Measurements from ENCODE around the gene FAM107A.

Gene FAM107A

DNA sequence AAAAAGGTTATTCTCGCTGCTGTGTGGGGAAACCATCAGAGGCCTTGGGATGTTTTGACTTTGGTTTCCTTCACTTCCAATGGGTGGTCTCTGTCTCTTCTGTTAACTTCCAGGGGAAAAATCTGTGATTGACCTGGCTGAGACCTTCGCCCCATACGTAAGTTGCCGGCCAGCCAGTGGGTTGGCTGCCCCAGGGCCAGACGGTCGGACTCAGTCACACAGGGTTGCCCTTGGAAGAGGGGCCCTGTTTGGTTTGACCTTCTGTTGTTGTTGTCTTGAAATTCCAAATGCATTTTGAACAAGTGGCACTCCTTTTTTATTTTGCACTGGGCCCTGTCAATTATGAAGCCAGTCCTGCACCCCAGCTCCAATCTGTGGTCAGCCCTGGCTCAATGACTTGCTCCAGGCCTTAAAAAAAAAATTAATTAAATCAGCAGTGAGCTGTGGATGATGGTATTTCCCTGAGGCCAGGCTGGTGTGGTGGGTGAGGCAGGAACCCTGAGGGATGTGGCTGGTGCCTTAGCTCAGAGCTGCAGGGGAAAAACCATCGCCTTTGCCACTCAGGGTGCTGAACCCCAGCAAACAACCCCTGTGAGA, 4.5 kb downstream of the FAM107A start:
- in situ Hi-C loops (cut with HindIII; ENCODE audit: low pct_ligation_motif_present, low pct_unique_long_range_greater_than_20kb, low sequenced_read_pairs), result no loop called here
- DNase-seq, result no peak

DNA sequence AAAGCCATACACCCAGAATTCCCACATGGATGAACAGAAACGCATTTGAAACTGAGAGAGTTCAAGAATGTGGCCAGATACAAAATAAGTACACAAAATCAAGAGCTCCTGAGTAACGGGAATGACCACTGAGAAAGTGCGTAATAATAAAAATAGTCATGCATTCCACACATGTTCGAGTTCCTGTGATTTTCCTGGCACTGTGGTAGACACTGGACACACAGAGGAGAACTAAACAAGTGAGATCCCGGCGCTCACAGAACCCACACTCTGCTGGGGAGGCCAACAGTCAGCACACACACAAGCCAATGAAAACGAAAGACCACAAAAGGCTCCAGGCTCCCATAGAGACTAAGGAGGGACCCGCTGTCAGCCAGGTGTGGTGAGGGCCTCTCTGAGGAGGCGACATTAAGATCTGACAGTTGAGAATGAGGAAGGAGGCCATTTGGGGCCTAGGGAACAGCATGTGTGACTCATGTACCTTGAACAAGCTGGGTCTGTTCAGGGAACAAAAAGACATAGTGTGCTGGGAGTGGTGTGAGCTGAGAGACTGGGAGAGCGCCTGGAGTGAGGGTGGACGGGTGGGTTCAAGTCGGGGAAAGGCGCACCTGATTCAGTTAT, 5.1 kb downstream of the FAM107A start:
- no peak for DNase-seq
- in situ Hi-C loops (cut with HindIII; ENCODE audit: low pct_ligation_motif_present, low pct_unique_long_range_greater_than_20kb, low sequenced_read_pairs), result no loop called here

DNA sequence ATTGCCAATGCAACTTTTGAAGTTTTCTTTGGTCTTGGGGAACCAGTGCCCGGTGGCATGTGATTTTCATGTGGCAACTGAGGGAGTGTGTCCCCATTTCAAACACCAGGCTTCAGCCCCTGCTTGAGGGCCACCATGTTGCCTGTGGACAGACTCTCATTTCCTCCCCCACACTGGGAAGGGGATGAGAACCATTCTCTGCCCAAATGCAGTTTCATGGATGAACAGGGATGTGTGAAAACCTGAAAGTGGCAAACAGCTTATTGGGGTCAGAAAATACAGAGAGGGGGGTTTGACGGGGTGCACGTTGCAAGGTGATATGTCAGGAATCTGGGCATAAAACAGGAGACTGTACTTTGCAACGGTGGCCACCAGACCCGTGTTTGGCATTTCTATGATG, 6.3 kb downstream of the FAM107A start:
- in situ Hi-C loops (cut with HindIII; ENCODE audit: low pct_ligation_motif_present, low pct_unique_long_range_greater_than_20kb, low sequenced_read_pairs), result no loop called here

DNA sequence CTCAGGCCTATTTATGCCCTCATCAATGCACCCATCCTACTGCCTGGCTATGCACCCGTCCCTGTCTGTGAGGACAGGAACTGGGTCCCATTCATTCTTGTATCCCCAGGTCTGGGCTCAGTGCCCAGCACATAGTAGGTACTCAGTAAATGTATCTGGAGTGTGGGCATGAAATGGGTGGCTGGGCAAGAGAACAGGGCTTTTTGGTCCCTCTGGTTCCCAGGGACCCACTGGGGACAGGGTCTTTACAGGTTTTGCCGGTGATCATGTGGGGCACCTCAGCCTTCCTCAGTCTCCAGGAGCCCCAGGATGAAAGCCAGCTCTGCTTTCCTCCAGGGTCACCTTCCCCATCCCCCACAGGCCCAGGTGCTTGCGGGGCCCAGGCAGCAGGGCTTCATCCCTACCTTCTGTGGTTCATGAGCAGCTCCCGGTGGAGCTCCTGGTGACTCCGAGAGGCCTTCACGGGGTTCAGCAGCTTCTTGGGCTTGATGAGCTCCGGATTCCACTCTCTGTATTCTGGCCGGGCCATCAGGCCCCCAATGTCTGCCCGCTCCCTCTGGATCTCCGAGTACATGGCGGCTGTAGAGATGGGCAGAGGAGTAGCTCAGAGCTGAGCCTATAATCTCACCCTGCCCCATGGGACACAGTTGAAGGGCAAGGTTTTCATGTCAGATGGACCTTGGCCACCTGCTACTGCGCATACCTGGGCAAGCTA, 7.7 kb downstream of the FAM107A start:
- no peak for DNase-seq
- in situ Hi-C loops (cut with HindIII; ENCODE audit: low pct_ligation_motif_present, low pct_unique_long_range_greater_than_20kb, low sequenced_read_pairs), result no loop called here

More for the DNA sequence above, 6.3 kb downstream of the FAM107A start:
- no peak for DNase-seq

DNA sequence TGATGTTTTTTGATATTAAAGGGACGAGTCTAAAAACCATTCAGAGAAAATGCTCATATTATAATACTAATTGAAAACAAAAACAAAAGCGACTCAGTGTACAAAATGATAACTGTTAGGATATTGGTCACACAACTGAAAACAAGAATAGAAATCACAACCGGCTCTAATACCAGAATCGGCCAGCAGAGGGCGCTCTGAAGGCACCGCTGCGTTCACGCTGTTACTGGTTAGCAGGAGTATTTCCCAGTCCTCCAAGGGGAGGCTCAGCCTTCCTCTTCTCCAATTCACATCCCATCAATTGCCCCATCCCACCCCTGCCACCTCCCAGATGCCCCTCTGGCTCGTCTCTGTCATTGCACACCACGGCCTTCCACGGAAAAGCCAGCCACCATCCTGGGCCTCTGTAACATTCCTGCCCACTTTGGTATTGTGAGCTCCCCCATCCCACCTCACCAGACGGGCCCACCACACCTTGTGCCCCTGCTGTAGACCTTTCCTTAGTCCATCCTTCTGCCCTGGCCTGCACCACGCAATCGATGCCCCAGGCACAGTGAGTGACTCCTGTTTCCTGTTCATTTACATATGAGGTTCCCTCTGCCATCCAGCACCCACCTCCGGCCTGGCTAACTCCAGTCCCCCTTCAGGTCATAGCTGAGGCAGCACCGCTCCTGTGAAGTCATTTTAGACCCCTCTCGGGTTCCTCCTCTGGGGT, 8.5 kb downstream of the FAM107A start:
- in situ Hi-C loops (cut with HindIII; ENCODE audit: low pct_ligation_motif_present, low pct_unique_long_range_greater_than_20kb, low sequenced_read_pairs), result no loop called here
- DNase-seq, result peak; percentile 60

DNA sequence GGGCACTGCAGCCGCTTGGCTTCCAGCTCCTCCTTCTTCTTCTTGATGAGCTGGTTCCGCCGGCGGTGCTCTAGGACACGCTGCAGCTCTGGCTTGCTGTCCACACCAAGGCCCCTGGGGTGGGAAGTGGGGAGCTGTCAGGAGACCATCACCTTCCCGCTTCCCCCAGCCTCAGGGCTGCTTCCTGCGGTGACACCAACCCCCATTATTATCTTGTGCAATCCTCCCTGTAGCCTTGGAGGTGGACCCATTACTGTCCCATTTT, 10.0 kb downstream of the FAM107A start:
- in situ Hi-C loops (cut with HindIII; ENCODE audit: low pct_ligation_motif_present, low pct_unique_long_range_greater_than_20kb, low sequenced_read_pairs), result no loop called here
- no peak for DNase-seq

DNA sequence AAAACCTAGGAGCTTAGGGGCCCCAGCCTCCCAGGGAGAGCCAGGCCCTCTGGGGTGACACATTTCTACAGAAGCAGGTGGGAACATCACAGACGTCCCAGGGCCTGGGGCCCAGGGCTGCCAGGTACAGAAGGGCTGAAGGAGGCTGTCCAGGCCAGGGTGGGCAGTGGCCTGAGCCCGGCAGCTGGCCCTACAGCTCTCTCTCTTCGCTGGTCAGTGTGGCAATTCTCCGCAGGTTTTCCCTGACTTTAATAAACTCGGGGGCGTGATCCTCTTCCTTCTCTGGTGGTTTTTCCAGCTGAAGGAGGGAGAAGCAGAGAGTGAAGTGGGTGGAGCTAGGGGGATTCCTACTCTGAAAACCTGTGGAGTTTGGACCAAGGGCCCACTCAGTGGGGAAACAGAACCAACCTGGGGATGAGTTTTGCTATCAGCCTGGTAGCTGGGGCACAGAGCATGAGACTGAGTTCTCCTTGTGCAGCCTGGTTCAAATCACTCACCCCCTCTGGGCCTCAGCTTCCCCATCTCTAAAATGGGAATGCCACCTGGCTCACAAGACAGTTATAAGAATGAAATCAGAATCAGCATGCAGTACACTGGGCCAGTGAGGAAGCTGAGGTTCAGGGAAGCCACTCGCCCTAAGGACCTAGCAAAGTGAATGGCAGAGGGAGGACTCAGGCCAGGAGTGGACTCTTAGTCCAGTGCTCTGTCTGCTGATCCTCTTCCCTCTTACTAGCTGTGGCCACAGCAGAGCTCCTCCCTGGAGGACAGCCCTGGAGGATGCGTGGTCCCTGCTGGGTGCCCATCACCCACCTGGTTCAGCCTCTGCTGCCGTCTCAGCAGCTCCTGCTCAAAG, 10.6 kb downstream of the FAM107A start:
- DNase-seq, result no peak
- in situ Hi-C loops (cut with HindIII; ENCODE audit: low pct_ligation_motif_present, low pct_unique_long_range_greater_than_20kb, low sequenced_read_pairs), result no loop called here

DNA sequence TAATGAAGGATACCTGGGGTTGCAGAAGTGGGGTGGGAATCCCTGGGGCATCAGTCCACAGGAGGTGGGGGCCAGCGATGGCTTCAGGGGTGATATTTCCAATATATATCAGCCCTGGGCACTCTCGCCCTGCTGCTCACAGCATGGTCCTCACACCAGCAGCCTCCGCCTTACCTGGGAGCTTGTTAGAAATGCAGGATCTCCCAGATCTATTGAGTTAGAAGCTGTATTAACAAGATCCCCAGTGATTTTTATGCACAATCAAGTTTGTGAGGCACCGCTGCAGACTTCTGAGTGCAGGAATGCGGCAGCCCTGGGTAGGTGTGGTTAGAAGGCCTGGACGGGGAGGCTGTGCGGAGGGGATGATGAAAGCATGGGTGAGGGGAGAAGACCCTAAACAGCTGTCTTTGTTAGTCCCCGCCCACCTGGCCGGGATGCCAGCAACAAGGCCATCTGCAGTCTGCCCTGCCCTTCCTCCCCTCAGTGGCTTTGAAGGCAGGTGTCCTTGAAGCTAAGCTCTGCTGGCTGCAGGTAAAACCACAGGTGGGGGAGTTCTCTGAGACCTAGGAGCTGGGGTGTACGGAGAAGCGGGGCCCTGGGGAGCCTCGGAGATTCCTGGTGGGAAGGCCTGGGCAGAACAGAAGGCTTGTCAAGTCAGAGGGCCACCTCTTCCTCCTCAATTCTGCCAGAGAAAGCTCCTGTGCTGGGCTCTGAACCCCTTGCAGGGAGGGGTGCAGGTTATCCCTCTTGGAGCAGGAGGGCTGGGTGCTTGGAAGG, 11.4 kb downstream of the FAM107A start:
- in situ Hi-C loops (cut with HindIII; ENCODE audit: low pct_ligation_motif_present, low pct_unique_long_range_greater_than_20kb, low sequenced_read_pairs), result no loop called here
- no peak for DNase-seq

DNA sequence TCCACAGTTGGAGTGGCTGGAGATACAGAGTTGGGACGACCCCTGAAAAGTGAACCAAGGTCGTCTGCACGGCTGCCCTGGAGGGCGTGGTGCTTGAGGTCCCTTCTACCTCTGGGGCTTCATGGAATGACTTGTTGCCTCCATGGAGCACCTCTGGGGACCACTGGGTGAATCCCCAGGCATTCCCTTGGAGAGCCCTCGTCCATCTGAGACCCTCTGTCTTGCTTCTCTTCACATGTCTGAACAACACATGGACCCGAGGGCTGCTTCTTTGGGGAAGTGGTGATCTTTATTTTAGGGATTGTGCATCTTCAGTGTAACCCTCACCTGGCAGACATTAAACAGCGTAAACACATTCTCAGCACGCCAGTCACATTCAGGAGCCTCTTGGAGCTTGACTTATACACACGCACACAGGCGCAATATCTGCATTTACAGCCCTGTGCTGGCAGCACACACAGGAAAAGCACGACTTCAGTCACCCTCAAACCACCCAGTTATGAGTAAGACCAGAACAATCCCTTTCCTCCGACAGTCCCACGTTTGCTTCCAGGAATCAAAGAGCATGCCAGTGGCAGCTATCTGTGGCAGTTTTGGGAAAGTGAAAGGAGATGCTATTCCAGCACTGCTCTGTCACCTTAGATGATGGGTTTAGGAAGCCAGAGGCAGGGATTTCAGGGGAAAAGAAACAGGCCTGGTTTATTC, 12.6 kb downstream of the FAM107A start:
- in situ Hi-C loops (cut with HindIII; ENCODE audit: low pct_ligation_motif_present, low pct_unique_long_range_greater_than_20kb, low sequenced_read_pairs), result no loop called here

DNA sequence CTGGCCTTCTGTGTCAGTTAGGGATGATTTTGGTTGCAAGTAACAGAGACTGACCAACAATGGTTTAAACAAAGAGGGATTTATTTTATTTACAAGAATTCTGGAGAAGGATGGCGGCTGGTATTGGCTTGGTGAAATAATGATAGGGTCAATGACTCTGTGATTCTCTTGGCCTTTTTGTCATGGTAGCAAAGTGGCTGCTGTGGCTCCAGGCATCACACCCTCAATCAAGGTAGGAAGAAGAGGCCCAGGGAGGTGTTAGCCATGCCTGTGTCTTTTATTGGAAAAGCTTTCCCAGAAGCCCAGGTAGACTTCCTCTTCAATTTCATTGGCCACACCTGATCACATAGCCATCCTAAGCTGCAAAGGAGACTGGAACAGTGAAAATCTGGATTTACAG, 13.1 kb downstream of the FAM107A start:
- in situ Hi-C loops (cut with HindIII; ENCODE audit: low pct_ligation_motif_present, low pct_unique_long_range_greater_than_20kb, low sequenced_read_pairs), result no loop called here
- no peak for DNase-seq

More for the DNA sequence above, 12.6 kb downstream of the FAM107A start:
- DNase-seq, result peak; percentile 65

DNA sequence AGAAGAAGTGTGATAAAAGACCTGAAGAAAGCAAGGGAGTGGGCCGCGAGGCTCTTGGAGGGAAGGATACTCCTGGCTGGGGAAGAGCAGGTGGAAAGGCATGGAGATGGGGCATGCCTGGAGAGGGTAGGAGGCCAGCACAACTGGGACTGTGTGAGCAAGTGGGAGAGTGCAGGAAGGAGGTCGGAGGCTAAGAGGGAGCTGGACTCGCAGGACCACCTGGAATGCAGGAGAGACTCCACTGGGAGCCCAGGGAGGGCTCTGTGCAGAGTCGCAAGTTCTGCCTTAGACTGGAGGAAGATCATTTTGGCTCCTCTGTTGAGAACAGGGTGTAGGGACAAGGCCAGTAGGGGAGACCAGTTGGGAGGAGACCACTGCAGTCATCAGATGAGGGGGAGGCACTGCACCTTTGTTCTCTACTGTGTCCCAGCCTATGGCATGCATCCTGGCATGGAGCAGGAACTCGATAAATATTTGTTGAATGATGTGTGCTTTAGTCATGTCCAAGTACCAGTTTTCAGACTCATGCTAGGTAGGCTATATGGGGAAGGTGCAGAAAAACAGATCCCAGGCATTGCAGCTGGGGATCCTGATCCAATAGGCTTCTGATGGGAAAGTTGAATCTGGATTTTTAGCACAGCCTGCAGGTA, 13.7 kb downstream of the FAM107A start:
- DNase-seq, result peak; percentile 38
- in situ Hi-C loops (cut with HindIII; ENCODE audit: low pct_ligation_motif_present, low pct_unique_long_range_greater_than_20kb, low sequenced_read_pairs), result no loop called here

DNA sequence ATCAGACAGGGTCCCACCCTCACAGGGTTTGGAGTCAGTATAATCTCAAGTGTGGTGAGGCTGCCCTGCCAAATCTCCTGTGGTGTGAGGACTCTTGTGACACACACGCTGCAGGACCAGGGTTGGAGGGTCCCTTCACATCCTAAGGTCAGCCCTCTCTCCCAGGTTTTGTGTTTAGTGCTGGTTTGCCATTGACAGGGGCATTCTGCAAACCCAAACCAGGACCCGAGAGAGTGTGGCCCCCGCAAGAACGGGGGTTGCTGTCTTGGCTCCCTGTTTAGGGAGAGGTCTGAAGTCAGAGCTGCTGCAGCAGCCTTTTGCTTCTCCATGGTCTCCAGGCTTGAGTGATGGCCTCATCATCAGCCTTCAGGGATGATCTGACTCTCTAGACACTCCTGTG, 14.7 kb downstream of the FAM107A start:
- in situ Hi-C loops (cut with HindIII; ENCODE audit: low pct_ligation_motif_present, low pct_unique_long_range_greater_than_20kb, low sequenced_read_pairs), result no loop called here
- no peak for DNase-seq

DNA sequence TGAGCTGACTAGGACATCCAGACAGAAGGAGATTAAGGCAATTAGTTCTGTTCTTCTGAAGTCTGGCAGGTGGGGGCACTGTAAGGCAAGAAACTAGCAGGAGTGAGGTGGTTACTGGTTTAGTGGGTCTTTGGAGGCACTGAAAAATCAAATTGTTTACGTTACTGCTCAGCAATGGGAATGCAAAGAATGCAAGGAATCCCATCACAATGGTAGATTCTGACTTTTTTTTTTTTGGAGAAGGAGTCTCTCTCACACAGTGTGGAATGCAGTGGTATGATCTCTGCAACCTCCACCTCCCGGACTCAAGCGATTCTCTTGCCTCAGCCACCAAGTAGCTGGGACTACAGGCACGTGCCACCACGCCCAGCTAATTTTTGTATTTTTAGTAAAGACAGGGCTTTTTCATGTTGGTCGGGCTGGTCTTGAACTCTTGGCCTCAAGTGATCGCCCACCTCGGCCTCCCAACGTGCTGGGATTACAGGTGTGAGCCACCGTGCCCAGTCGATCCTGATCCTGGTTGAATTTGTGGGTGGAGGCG, 16.4 kb downstream of the FAM107A start:
- DNase-seq, result peak; percentile 96
- in situ Hi-C loops (cut with HindIII; ENCODE audit: low pct_ligation_motif_present, low pct_unique_long_range_greater_than_20kb, low sequenced_read_pairs), result no loop called here

DNA sequence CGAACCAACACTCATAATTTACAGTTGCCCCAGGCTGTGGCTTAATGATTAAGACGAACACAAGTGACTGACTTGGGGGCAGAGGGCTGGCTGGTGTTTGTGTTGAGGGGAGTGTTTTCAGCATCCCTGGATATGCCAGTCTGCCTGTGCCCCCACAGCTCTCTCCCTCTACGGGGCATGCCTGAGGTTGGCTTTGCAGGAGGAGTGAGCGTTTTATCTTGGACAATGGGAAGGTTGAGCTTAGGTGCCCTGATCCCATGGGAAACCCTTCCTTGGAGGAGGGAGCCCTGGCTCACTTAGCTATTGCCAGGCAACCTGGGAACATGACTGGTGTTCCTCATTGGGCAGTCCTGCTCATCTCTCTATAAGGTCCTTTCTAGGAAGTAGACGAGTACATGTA, 17.6 kb downstream of the FAM107A start:
- in situ Hi-C loops (cut with HindIII; ENCODE audit: low pct_ligation_motif_present, low pct_unique_long_range_greater_than_20kb, low sequenced_read_pairs), result no loop called here
- DNase-seq, result no peak

DNA sequence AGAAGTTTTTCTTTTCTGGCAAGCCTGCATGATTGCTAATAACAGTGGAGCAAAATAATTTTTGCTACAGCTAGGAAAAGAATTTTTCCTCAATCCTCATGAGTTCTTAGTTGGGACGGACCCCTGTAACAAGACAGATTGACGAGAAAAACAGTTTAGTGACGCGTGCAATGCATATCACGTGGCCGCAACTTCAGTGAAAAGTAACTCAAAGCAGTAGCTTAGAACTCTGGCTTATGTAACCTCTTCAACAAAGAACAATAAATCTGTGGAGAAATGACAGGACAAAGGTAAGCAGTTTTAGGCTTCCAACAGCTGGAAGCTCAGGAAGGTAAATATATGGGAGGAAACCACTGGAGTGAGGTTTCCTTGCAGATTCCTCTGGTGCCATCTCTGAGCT, 19.7 kb downstream of the FAM107A start:
- in situ Hi-C loops (cut with HindIII; ENCODE audit: low pct_ligation_motif_present, low pct_unique_long_range_greater_than_20kb, low sequenced_read_pairs), result no loop called here
- DNase-seq, result no peak

DNA sequence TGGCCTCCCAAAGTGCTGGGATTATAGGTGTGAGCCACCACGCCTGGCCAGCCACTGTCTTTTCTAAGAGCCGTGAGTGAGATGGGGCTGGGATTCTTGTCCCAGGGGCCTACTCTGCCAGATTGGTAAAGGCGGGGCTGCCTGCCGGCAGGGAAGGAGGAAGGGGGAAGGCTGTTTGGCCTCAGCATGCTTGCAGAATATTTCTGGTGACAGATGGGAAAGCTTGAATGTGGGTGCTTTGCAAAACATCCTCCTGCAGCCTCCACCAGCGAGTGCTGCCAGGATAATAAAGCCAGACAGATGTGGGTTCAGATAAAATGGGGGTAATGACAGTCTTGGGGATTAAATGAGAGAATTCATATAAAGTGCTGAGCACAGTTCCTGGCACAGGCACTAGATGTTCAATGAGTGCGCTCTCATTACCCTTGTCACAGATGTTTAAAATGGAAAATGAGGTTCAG, 20.4 kb downstream of the FAM107A start:
- in situ Hi-C loops (cut with HindIII; ENCODE audit: low pct_ligation_motif_present, low pct_unique_long_range_greater_than_20kb, low sequenced_read_pairs), result no loop called here
- no peak for DNase-seq

DNA sequence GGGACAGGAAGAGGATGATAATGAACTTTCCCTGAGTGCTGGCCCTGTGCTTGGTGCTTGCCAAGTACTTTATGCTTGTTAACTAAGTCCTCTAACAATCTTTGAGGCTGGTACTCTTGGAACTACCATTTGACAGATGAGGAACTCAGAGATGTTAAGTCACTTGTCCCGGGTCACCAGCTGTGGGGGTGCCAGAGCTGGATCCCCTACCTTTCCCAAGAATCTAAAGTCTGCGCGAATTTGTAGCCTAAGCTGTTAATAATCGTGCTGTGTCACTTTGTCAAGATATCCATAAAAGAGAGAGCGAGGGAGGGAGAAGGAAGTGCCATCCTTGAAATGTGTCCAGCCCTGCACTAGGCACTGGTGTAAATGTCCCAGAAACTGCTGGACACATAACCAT, 21.2 kb downstream of the FAM107A start:
- in situ Hi-C loops (cut with HindIII; ENCODE audit: low pct_ligation_motif_present, low pct_unique_long_range_greater_than_20kb, low sequenced_read_pairs), result no loop called here

More for the DNA sequence above, 21.2 kb downstream of the FAM107A start:
- no peak for DNase-seq

Data from ACHN (cell line).